IMR-90 (cell line): ENCODE results near the gene PANK3. TPM values are rescaled to one million over a fixed set of nuclear protein-coding genes. Genes with fewer than 3 reads are reported as not detected.

ENCODE experiments used
- ATAC-seq: fragments of 200-7000 bp; cut with Tn5 transposase; 2 replicates; pipeline ENCODE4 v1.9.1; 2020; ENCODE audit warnings: low read depth, mild to moderate bottlenecking, moderate library complexity
- BruUV-seq: library from RNA; stranded (reverse); fragments of 400-500 nt; replicated peaks from 2 replicates; lab custom pipeline; 2021; lab: Mats Ljungman, UMichigan
- CTCF ChIA-PET: fragments of 300-600 bp; formaldehyde crosslinking; extraction: SDS; loops from one replicate; lab custom pipeline; 2021; ENCODE audit warnings: antibody characterized with exemption; lab: Yijun Ruan, JAX
- POLR2A ChIA-PET: fragments of 300-600 bp; sonication (Branson Sonifier 250); formaldehyde crosslinking; loops from one replicate; lab custom pipeline; 2022; ENCODE audit warnings: antibody characterized with exemption; ENCODE audit not compliant: unreplicated experiment; lab: Charles Lee
- DNase-seq: peaks from one replicate; pipeline ENCODE4 v3.0.0; 2013
- H2AFZ ChIP-seq: replicated peaks from 2 replicates; pipeline ENCODE3; 2013; ENCODE audit warnings: low read length, mild to moderate bottlenecking; ENCODE audit not compliant: poor library complexity
- H2AK5ac ChIP-seq: 2 replicates; pipeline ENCODE4 v1.6.1; 2013; ENCODE audit warnings: low read depth, low read length, inconsistent platforms
- H2AK9ac ChIP-seq: replicated peaks from 2 replicates; pipeline ENCODE3; 2013; ENCODE audit warnings: mild to moderate bottlenecking, low read depth, low read length, moderate library complexity; ENCODE audit not compliant: poor library complexity
- H2BK120ac ChIP-seq: 2 replicates; pipeline ENCODE4 v1.6.1; 2013; ENCODE audit warnings: low read depth, low read length, inconsistent platforms
- H2BK15ac ChIP-seq: 3 replicates; pipeline ENCODE4 v1.6.1; 2013; ENCODE audit warnings: low read depth, low read length, inconsistent platforms
- H2BK20ac ChIP-seq: 2 replicates; pipeline ENCODE4 v1.6.1; 2013; ENCODE audit warnings: low read depth, mild to moderate bottlenecking, inconsistent platforms, low read length, moderate library complexity
- H2BK5ac ChIP-seq: 2 replicates; pipeline ENCODE4 v1.6.1; 2013; ENCODE audit warnings: mild to moderate bottlenecking, low read depth, low read length, inconsistent platforms; ENCODE audit not compliant: poor library complexity, severe bottlenecking
- H3K14ac ChIP-seq: replicated peaks from 2 replicates; pipeline ENCODE4 v1.6.1; 2013; ENCODE audit warnings: low read depth, low read length, inconsistent platforms
- H3K18ac ChIP-seq: 2 replicates; pipeline ENCODE4 v1.6.1; 2013; ENCODE audit warnings: low read depth, low read length, control low read depth
- H3K23ac ChIP-seq: 2 replicates; pipeline ENCODE4 v1.6.1; 2013; ENCODE audit warnings: low read depth, low read length, inconsistent platforms
- H3K27ac ChIP-seq: 2 replicates; pipeline ENCODE4 v1.5.1; 2013; ENCODE audit warnings: mild to moderate bottlenecking, control low read depth, low read length; ENCODE audit not compliant: insufficient read depth
- H3K27me3 ChIP-seq: 2 replicates; pipeline ENCODE4 v1.6.1; 2013; ENCODE audit warnings: low read length; ENCODE audit not compliant: control insufficient read depth, insufficient read depth
- H3K36me3 ChIP-seq: 2 replicates; pipeline ENCODE4 v1.6.1; 2013; ENCODE audit warnings: low read length, mixed read lengths; ENCODE audit not compliant: control insufficient read depth, insufficient read depth
- H3K4ac ChIP-seq: 2 replicates; pipeline ENCODE4 v1.6.1; 2013; ENCODE audit warnings: low read depth, low read length, inconsistent platforms
- H3K4me1 ChIP-seq: 2 replicates; pipeline ENCODE4 v1.6.1; 2013; ENCODE audit warnings: low read length, mixed read lengths; ENCODE audit not compliant: control insufficient read depth, insufficient read depth
- H3K4me2 ChIP-seq: 2 replicates; pipeline ENCODE4 v1.6.1; 2013; ENCODE audit warnings: low read depth, mild to moderate bottlenecking, control low read depth, low read length, moderate library complexity
- H3K4me3 ChIP-seq: 2 replicates; pipeline ENCODE4 v1.5.1; 2013; ENCODE audit warnings: low read depth, mild to moderate bottlenecking, control low read depth, low read length, moderate library complexity; ENCODE audit not compliant: insufficient read depth
- H3K56ac ChIP-seq: 2 replicates; pipeline ENCODE4 v1.6.1; 2013; ENCODE audit warnings: low read length, inconsistent platforms; ENCODE audit not compliant: insufficient read depth; ENCODE audit errors: extremely low read depth
- H3K79me1 ChIP-seq, 2 experiments: 2 replicates each; pipeline ENCODE4 v1.6.1; 2013; ENCODE audit warnings: low read length in 2 of 2, inconsistent platforms in 1 of 2, low read depth in 1 of 2
- H3K9ac ChIP-seq: 2 replicates; pipeline ENCODE4 v1.6.1; 2013; ENCODE audit warnings: low read depth, low read length, control low read depth
- H3K9me1 ChIP-seq: 2 replicates; pipeline ENCODE4 v1.6.1; 2013; ENCODE audit warnings: low read length, inconsistent platforms; ENCODE audit not compliant: insufficient read depth
- H3K9me3 ChIP-seq: 2 replicates; pipeline ENCODE4 v1.6.1; 2013; ENCODE audit warnings: low read length; ENCODE audit not compliant: control insufficient read depth, insufficient read depth
- H4K20me1 ChIP-seq: 2 replicates; pipeline ENCODE4 v1.6.1; 2013; ENCODE audit warnings: low read length, inconsistent platforms; ENCODE audit not compliant: insufficient read depth
- H4K5ac ChIP-seq: 2 replicates; pipeline ENCODE4 v1.6.1; 2013; ENCODE audit warnings: mild to moderate bottlenecking, low read depth, low read length, control low read depth
- H4K8ac ChIP-seq, 2 experiments: 2 replicates each; pipeline ENCODE4 v1.6.1; 2013; ENCODE audit warnings: low read depth in 2 of 2, low read length in 2 of 2, control low read depth in 1 of 2, inconsistent platforms in 1 of 2
- H4K91ac ChIP-seq: 2 replicates; pipeline ENCODE4 v1.6.1; 2013; ENCODE audit warnings: low read depth, low read length, inconsistent platforms; ENCODE audit not compliant: insufficient read depth
- BHLHE40 ChIP-seq: fragments of 150-350 bp; IDR thresholded peaks from 2 replicates; pipeline ENCODE4 v1.6.1; 2016; ENCODE audit warnings: mild to moderate bottlenecking, low read depth, low read length
- CEBPB ChIP-seq: IDR thresholded peaks from 2 replicates; pipeline ENCODE4 v1.6.1; 2012; ENCODE audit warnings: low read depth, low read length, improper control_type of control experiment
- CHD1 ChIP-seq: IDR thresholded peaks from 2 replicates; pipeline ENCODE4 v1.6.1; 2012; ENCODE audit warnings: low read depth, low read length, improper control_type of control experiment
- FOS ChIP-seq: fragments of 150-350 bp; IDR thresholded peaks from 2 replicates; pipeline ENCODE4 v1.6.1; 2016; ENCODE audit warnings: low read depth, low read length
- MAFK ChIP-seq: IDR thresholded peaks from 2 replicates; pipeline ENCODE4 v1.6.1; 2012; ENCODE audit warnings: low read depth, low read length, improper control_type of control experiment
- MAZ ChIP-seq: IDR thresholded peaks from 2 replicates; pipeline ENCODE4 v1.6.1; 2012; ENCODE audit warnings: low read depth, mild to moderate bottlenecking, low read length, improper control_type of control experiment, moderate library complexity, borderline replicate concordance
- MXI1 ChIP-seq: IDR thresholded peaks from 2 replicates; pipeline ENCODE4 v1.6.1; 2012; ENCODE audit warnings: low read depth, mild to moderate bottlenecking, low read length, moderate library complexity, borderline replicate concordance
- NFE2L2 ChIP-seq: fragments of 150-350 bp; IDR thresholded peaks from 2 replicates; pipeline ENCODE4 v1.6.1; 2016; ENCODE audit warnings: low read depth, mild to moderate bottlenecking, low read length
- POLR2A ChIP-seq: IDR thresholded peaks from 2 replicates; pipeline ENCODE4 v1.6.1; 2012; ENCODE audit warnings: mild to moderate bottlenecking, low read depth, low read length
- RAD21 ChIP-seq: IDR thresholded peaks from 2 replicates; pipeline ENCODE4 v1.6.1; 2012; ENCODE audit warnings: low read length, improper control_type of control experiment
- RCOR1 ChIP-seq: IDR thresholded peaks from 2 replicates; pipeline ENCODE4 v1.6.1; 2012; ENCODE audit warnings: mild to moderate bottlenecking, low read length, improper control_type of control experiment; ENCODE audit not compliant: insufficient replicate concordance
- RFX5 ChIP-seq: IDR thresholded peaks from 2 replicates; pipeline ENCODE4 v1.8.0; 2012; ENCODE audit warnings: low read depth, mild to moderate bottlenecking, low read length, moderate library complexity
- SMC3 ChIP-seq: fragments of 150-350 bp; IDR thresholded peaks from 2 replicates; pipeline ENCODE4 v1.6.1; 2016; ENCODE audit warnings: low read depth, mild to moderate bottlenecking, antibody characterized with exemption, low read length, moderate library complexity
- WGBS, 2 experiments: methylation state at CpG; one replicate each; pipeline versions ENCODE4 v1.1.5 to v1.1.7; 2013; ENCODE audit warnings: missing lambda C conversion rate in 2 of 2; ENCODE audit not compliant: insufficient read length in 1 of 2; ENCODE audit errors: extremely low coverage in 2 of 2; 5-methylcytosine and 5-hydroxymethylcytosine counted together
- dilution Hi-C: fragments of 300-500 bp; cut with HindIII; formaldehyde crosslinking; loops from one replicate; pipeline ENCODE4 v1.14.3; 2018; ENCODE audit warnings: low sequenced_read_pairs; ENCODE audit not compliant: unreplicated experiment
- in situ Hi-C: fragments of 300-500 bp; cut with MboI; formaldehyde crosslinking; loops from 3 replicates; pipeline ENCODE4 v1.14.3; 2019; ENCODE audit warnings: low sequenced_read_pairs, inconsistent platforms, mixed read lengths
- intact Hi-C: fragments of 100-400 bp; cut with micrococcal nuclease; formaldehyde crosslinking; loops from 2 replicates; pipeline ENCODE4 v1.10.0; 2022
- polyA plus RNA-seq, 3 experiments: library from polyadenylated mRNA; depleted of rRNA; stranded (reverse); fragments of >200 nt; gene quantifications; 2 replicates each; pipeline ENCODE4 v1.2.3, GENCODE V29; 2012; ENCODE audit warnings: low replicate concordance in 1 of 3
- total RNA-seq: library from RNA; depleted of rRNA; stranded (reverse); fragments of >200 nt; gene quantifications from 2 replicates; pipeline ENCODE4 v1.2.3, GENCODE V29; 2012
- TF ChIP-seq, protein P1 (sequence below): fragments of 150-350 bp; IDR thresholded peaks from 2 replicates; pipeline ENCODE4 v1.6.1; 2016; ENCODE audit warnings: low read depth, mild to moderate bottlenecking, low read length, moderate library complexity, borderline replicate concordance
- TF ChIP-seq, protein P2 (sequence below): fragments of 150-350 bp; IDR thresholded peaks from 2 replicates; pipeline ENCODE4 v1.6.1; 2017; ENCODE audit warnings: mild to moderate bottlenecking, antibody characterized with exemption, low read length, low read depth
- TF ChIP-seq, protein P3 (sequence below): conservative IDR thresholded peaks from 2 replicates; pipeline ENCODE4 v1.5.1; 2012; ENCODE audit warnings: mild to moderate bottlenecking, low read depth, low read length, improper control_type of control experiment

Gene PANK3
- total and polyA plus RNA-seq, 2 of the 4 experiments (the other 2 are of a cell fraction) = 6.9 to 21.0 TPM

DNA sequence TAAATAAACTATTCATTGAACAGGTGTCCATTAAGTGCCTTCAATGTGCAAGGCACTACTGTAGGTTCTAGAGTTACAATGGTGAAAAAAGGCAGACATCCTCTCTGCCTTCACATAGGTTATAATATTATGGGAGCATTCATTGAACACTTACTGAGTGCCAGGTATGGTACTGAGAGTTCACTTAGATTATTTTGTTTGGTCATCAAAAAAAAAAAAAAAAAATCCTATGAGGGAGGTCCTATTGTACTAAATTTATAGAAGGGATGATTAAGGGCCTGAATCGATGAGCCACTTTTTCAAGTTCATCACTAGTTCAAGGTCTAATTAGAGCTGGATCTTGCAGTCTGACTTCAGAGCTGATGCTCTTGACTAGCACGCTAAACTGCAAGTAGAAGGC is 22.8 kb upstream of the PANK3 start:
- Histone ChIP-seq H4K5ac (no peak overlapping the region), H4K91ac (no peak overlapping the region), H3K56ac (no peak overlapping the region), H3K9me1 (peaks cover 3% of the 10 kb centered on the region; the same call in 1 of the 2 replicates), H3K9me3 (no peaks in the 10 kb centered on the region), H2BK15ac (no peak overlapping the region), H3K18ac (no peak overlapping the region), H2BK5ac (no peak overlapping the region), H3K27ac (no peak overlapping the region), H3K4ac (no peak overlapping the region), H3K4me3 (no peak overlapping the region), H3K36me3 (no peaks in the 10 kb centered on the region), H3K4me2 (no peak overlapping the region), H2AK5ac (no peak overlapping the region), H2BK120ac (no peak overlapping the region), H3K9ac (no peak overlapping the region), H3K79me1 (no peaks in the 10 kb centered on the region), H2AFZ (no peak overlapping the region), H2BK20ac (no peak overlapping the region), H4K8ac (no peak overlapping the region), H3K27me3 (no peaks in the 10 kb centered on the region), H3K23ac (no peak overlapping the region), H3K14ac (no peak overlapping the region), H3K4me1 (no peaks in the 10 kb centered on the region), H2AK9ac (no peak overlapping the region), H4K20me1 (no peaks in the 10 kb centered on the region)
- CTCF ChIA-PET = no interaction called here
- WGBS, 2 experiments = no CpG with 5 or more reads among the region's 2 CpGs
- dilution Hi-C loops (no loop called here), in situ Hi-C loops (no loop called here), intact Hi-C loops (no loop called here)
- POLR2A ChIA-PET = no interaction called here
- no peak for DNase-seq
- TF ChIP-seq, protein P1, sequence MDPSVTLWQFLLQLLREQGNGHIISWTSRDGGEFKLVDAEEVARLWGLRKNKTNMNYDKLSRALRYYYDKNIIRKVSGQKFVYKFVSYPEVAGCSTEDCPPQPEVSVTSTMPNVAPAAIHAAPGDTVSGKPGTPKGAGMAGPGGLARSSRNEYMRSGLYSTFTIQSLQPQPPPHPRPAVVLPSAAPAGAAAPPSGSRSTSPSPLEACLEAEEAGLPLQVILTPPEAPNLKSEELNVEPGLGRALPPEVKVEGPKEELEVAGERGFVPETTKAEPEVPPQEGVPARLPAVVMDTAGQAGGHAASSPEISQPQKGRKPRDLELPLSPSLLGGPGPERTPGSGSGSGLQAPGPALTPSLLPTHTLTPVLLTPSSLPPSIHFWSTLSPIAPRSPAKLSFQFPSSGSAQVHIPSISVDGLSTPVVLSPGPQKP = no peak
- TF ChIP-seq SMC3 (no peak), RAD21 (no peak), MAFK (no peak), POLR2A (no peak), CEBPB (no peak), CHD1 (no peak), NFE2L2 (no peak), FOS (no peak), MAZ (no peak), RCOR1 (no peak), MXI1 (no peak), BHLHE40 (no peak), RFX5 (no peak)
- TF ChIP-seq, protein P2, sequence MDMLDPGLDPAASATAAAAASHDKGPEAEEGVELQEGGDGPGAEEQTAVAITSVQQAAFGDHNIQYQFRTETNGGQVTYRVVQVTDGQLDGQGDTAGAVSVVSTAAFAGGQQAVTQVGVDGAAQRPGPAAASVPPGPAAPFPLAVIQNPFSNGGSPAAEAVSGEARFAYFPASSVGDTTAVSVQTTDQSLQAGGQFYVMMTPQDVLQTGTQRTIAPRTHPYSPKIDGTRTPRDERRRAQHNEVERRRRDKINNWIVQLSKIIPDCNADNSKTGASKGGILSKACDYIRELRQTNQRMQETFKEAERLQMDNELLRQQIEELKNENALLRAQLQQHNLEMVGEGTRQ = no peak
- TF ChIP-seq, protein P3, sequence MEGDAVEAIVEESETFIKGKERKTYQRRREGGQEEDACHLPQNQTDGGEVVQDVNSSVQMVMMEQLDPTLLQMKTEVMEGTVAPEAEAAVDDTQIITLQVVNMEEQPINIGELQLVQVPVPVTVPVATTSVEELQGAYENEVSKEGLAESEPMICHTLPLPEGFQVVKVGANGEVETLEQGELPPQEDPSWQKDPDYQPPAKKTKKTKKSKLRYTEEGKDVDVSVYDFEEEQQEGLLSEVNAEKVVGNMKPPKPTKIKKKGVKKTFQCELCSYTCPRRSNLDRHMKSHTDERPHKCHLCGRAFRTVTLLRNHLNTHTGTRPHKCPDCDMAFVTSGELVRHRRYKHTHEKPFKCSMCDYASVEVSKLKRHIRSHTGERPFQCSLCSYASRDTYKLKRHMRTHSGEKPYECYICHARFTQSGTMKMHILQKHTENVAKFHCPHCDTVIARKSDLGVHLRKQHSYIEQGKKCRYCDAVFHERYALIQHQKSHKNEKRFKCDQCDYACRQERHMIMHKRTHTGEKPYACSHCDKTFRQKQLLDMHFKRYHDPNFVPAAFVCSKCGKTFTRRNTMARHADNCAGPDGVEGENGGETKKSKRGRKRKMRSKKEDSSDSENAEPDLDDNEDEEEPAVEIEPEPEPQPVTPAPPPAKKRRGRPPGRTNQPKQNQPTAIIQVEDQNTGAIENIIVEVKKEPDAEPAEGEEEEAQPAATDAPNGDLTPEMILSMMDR = no peak
- no TSS peak for BruUV-seq
- ATAC-seq = no peak
